CD4-positive, alpha-beta T cell (primary cell): ENCODE results near the gene BARHL2. TPM values are rescaled to one million over a fixed set of nuclear protein-coding genes. Genes with fewer than 3 reads are reported as not detected.

ENCODE experiments used
- ATAC-seq: fragments of 200-7000 bp; cut with Tn5 transposase; one replicate; pipeline ENCODE4 v1.10.0; 2022; ENCODE audit warnings: mild to moderate bottlenecking; ENCODE audit not compliant: poor library complexity
- CTCF ChIA-PET: fragments of 350-600 bp; sonication (Branson Sonifier 250); formaldehyde crosslinking; loops from one replicate; lab custom pipeline; 2021; ENCODE audit warnings: antibody characterized with exemption, inconsistent platforms; lab: Charles Lee
- POLR2A ChIA-PET: fragments of 350-600 bp; sonication (Branson Sonifier 250); formaldehyde crosslinking; loops from one replicate; lab custom pipeline; 2021; ENCODE audit warnings: antibody characterized with exemption, inconsistent platforms; lab: Charles Lee
- DNase-seq, 14 experiments: peaks; one replicate each; pipeline ENCODE4 v3.0.0-alpha.2; 2013 to 2020; ENCODE audit warnings: mixed read lengths in 2 of 14
- H3K27ac ChIP-seq, 2 donors: one replicate each; pipeline versions ENCODE4 v1.5.1 to v1.7.0; 2013; ENCODE audit warnings: low read length in 2 of 2, low read depth in 1 of 2, mild to moderate bottlenecking in 1 of 2
- H3K27me3 ChIP-seq, 2 experiments: 1 replicate in 1 of 2; 2 replicates in 1 of 2; pipeline versions ENCODE4 v1.6.1 to v1.7.0; 2013; ENCODE audit warnings: low read length in 2 of 2, control low read depth in 1 of 2, mild to moderate bottlenecking in 1 of 2, moderate library complexity in 1 of 2; ENCODE audit not compliant: insufficient read depth in 2 of 2, control insufficient read depth in 1 of 2
- H3K36me3 ChIP-seq: one replicate; pipeline ENCODE4 v1.6.1; 2013; ENCODE audit warnings: low read length, control low read depth; ENCODE audit not compliant: insufficient read depth
- H3K4me1 ChIP-seq: one replicate; pipeline ENCODE4 v1.6.1; 2013; ENCODE audit warnings: low read length, control low read depth; ENCODE audit not compliant: insufficient read depth
- H3K4me3 ChIP-seq: one replicate; pipeline ENCODE4 v1.5.1; 2013; ENCODE audit warnings: mild to moderate bottlenecking, low read length, moderate library complexity
- H3K9me3 ChIP-seq, 2 experiments: 1 replicate in 1 of 2; 2 replicates in 1 of 2; pipeline versions ENCODE4 v1.6.1 to v1.7.0; 2013; ENCODE audit warnings: low read length in 2 of 2, mild to moderate bottlenecking in 2 of 2, control low read depth in 1 of 2, moderate library complexity in 1 of 2; ENCODE audit not compliant: control insufficient read depth in 1 of 2, insufficient read depth in 1 of 2
- H3K27ac Mint-ChIP-seq: one replicate; pipeline ENCODE4 v1.8.0; 2020; ENCODE audit warnings: mixed read lengths
- H3K27me3 Mint-ChIP-seq: one replicate; pipeline ENCODE4 v1.8.0; 2021; ENCODE audit warnings: mixed read lengths
- H3K36me3 Mint-ChIP-seq: one replicate; pipeline ENCODE4 v1.8.0; 2021; ENCODE audit warnings: low read depth, mixed read lengths
- H3K4me1 Mint-ChIP-seq: one replicate; pipeline ENCODE4 v1.8.0; 2021; ENCODE audit warnings: low read depth, mixed read lengths
- H3K4me3 Mint-ChIP-seq: one replicate; pipeline ENCODE4 v1.8.0; 2020; ENCODE audit warnings: mild to moderate bottlenecking, mixed read lengths
- H3K9me3 Mint-ChIP-seq: one replicate; pipeline ENCODE4 v1.8.0; 2020; ENCODE audit warnings: mixed read lengths
- CTCF ChIP-seq: fragments of 200-600 bp; IDR thresholded peaks from one replicate; pipeline ENCODE4 v1.8.0; 2022; ENCODE audit warnings: antibody characterized with exemption, mild to moderate bottlenecking
- intact Hi-C, 2 experiments: fragments of 100-400 bp; cut with DNase I in 1 of 2; cut with micrococcal nuclease in 1 of 2; formaldehyde crosslinking; loops; one replicate each; pipeline versions ENCODE4 v1.15.1 to v1.9.0; 2023 to 2025; cut with DNase I, micrococcal nuclease
- total RNA-seq, 174 experiments: library from RNA in 2 of 174; stranded (reverse) in 2 of 174; gene quantifications; one replicate each; pipeline ENCODE4 v1.2.3 and lab custom pipeline; 2021 to 2026

BARHL2 gene
- total RNA-seq, 2 experiments from 2014 or later = not detected

GRCh38 chr1:90694846-90695245 lies 22.3 kb downstream of the BARHL2 start:
- ChIA-PET POLR2A (interaction anchor here (0.7 kb wide), 1 partner anchor 31 kb away, joined by 3 read pairs; no protein-coding TSS in a partner anchor), CTCF (no interaction called here)
- no peaks in the 10 kb centered on the region for H3K9me3 ChIP-seq
- no peaks in the 10 kb centered on the region for H3K9me3 Mint-ChIP-seq
- no peaks in the 10 kb centered on the region for H3K4me1 ChIP-seq
- no peaks in the 10 kb centered on the region for H3K4me1 Mint-ChIP-seq
- peaks cover 3 to 36% of the 10 kb centered on the region in 2 experiments for H3K27me3 ChIP-seq
- no peak overlapping the region for H3K4me3 Mint-ChIP-seq
- H3K27ac ChIP-seq = no peak overlapping the region
- no peak for ATAC-seq
- H3K27me3 Mint-ChIP-seq = peaks cover 59% of the 10 kb centered on the region
- H3K36me3 ChIP-seq = no peaks in the 10 kb centered on the region
- no peak for DNase-seq
- H3K36me3 Mint-ChIP-seq = no peaks in the 10 kb centered on the region
- TF ChIP-seq CTCF = no peak
- H3K4me3 ChIP-seq = no peak overlapping the region
- H3K27ac Mint-ChIP-seq = no peak overlapping the region
- intact Hi-C loops = no loop called here

- POLR2A ChIA-PET = no interaction called here
Measured at GRCh38 chr1:90687747-90688146, 29.4 kb downstream of the BARHL2 start.

GRCh38 chr1:90675161-90675847 lies 41.8 kb downstream of the BARHL2 start:
- Histone ChIP-seq H3K9me3 (peaks cover 0 to 21% of the 10 kb centered on the region in 2 experiments), H3K4me3 (no peak overlapping the region), H3K27me3 (no peaks in the 10 kb centered on the region), H3K36me3 (no peaks in the 10 kb centered on the region), H3K27ac (no peak overlapping the region), H3K4me1 (no peaks in the 10 kb centered on the region)
- intact Hi-C loops = no loop called here
- ChIA-PET CTCF (no interaction called here), POLR2A (no interaction called here)
- TF ChIP-seq CTCF = no peak
- no peaks in the 10 kb centered on the region for H3K4me1 Mint-ChIP-seq
- no peak overlapping the region for H3K27ac Mint-ChIP-seq
- peaks cover 52% of the 10 kb centered on the region for H3K27me3 Mint-ChIP-seq
- no peak for DNase-seq
- H3K9me3 Mint-ChIP-seq = peaks cover 9% of the 10 kb centered on the region
- ATAC-seq = no peak
- H3K36me3 Mint-ChIP-seq = no peaks in the 10 kb centered on the region
- H3K4me3 Mint-ChIP-seq = no peak overlapping the region

More at GRCh38 chr1:90687747-90688146, 29.4 kb downstream of the BARHL2 start:
- no peak for ATAC-seq
- intact Hi-C loops = no loop called here
- Mint-ChIP-seq H3K27ac (no peak overlapping the region), H3K4me1 (no peaks in the 10 kb centered on the region), H3K36me3 (no peaks in the 10 kb centered on the region), H3K9me3 (no peaks in the 10 kb centered on the region), H3K4me3 (no peak overlapping the region), H3K27me3 (peaks cover 53% of the 10 kb centered on the region)
- H3K36me3 ChIP-seq = no peaks in the 10 kb centered on the region
- H3K4me3 ChIP-seq = no peak overlapping the region
- TF ChIP-seq CTCF = no peak
- CTCF ChIA-PET = no interaction called here
- H3K27ac ChIP-seq = no peak overlapping the region
- DNase-seq = no peak
- H3K4me1 ChIP-seq = no peaks in the 10 kb centered on the region
- no peaks in the 10 kb centered on the region for H3K9me3 ChIP-seq
- peaks cover 5 to 30% of the 10 kb centered on the region in 2 experiments for H3K27me3 ChIP-seq
